ENCODE data around the gene FMO3. TPM values are rescaled to one million over a fixed set of nuclear protein-coding genes. Genes with fewer than 3 reads are reported as not detected.
A peak's percentile ranks its signal among the peaks of the same experiment; 100 is the strongest.

Gene FMO3
- total RNA-seq, 1 donor from 2014 or later, result 0.98 TPM

GRCh38 chr1:171140956-171141687 is 50.4 kb downstream of the FMO3 start:
- peaks cover 35% of the 10 kb centered on the region for H3K4me1 ChIP-seq

GRCh38 chr1:171141688-171142415 is 51.1 kb downstream of the FMO3 start:
- peak in 1 of 2 donors; percentile 93 for DNase-seq (ENCODE audit: extremely low spot score in 2 of 2)
- Histone ChIP-seq H3K27ac (peak overlapping the region; percentile 77), H3K4me1 (peaks cover 35% of the 10 kb centered on the region)

More at GRCh38 chr1:171140956-171141687, 50.4 kb downstream of the FMO3 start:
- H3K27ac ChIP-seq, result peak overlapping the region; percentile 77
- H3K36me3 ChIP-seq, result no peaks in the 10 kb centered on the region
- no peak overlapping the region for H3K4me3 ChIP-seq
- TF ChIP-seq POLR2A (IDR thresholded peaks at IDR 0.05) (no peak), POLR2AphosphoS5 (IDR thresholded peaks at IDR 0.05; ENCODE audit: insufficient read depth in 1 of 2, low read depth in 1 of 2) (peak in 1 of 2 donors; percentile 28)
- intact Hi-C loops (cut with DNase I), result no loop called here
- no peaks in the 10 kb centered on the region for H3K9me3 ChIP-seq
- H3K27me3 ChIP-seq, result no peaks in the 10 kb centered on the region
- DNase-seq (ENCODE audit: extremely low spot score in 2 of 2), result no peak

DNA sequence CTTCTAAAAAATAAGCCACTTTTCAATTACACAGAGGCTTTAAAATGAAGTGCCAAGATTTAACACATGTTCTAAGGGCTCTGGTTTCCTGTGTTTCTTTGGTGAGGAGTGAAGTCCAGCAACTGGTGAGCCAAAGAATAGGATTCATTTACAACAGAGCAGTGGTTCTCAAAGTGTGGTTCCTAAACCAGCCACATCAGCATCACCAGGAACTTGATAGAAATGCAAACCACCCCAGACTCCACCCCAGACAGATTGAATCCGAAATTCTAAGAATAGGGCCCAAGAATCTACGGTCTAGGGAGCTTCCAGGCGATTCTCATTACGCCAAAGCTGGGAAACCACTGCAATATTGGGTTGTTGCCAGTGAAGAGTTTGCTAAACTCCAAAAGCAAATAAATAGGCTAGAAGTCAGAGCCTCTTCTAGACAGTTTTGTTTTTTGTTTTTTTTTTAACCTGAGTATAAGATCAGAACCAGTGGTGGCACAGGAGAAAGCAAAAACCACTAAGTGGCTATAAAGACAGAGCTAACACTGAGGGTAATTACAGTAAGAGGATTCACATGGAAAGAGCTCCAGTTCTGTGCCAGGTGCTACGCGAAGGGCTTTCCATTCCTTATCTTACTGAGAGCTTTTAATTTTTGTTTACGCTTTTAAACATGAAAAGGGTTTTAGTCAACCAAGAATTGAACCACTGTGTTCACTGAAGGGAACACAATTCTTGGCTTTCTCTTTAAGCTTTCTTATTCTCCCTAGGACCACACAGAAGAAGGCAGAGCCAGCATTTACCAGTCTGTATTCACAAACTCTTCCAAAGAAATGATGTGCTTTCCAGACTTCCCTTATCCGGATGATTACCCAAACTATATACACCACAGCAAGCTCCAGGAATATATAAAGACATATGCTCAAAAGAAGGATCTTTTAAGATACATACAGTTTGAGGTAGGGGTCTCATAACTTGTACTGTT is 52.0 kb downstream of the FMO3 start:
- H3K4me3 ChIP-seq, result no peak overlapping the region
- peaks cover 35% of the 10 kb centered on the region for H3K4me1 ChIP-seq
- no peaks in the 10 kb centered on the region for H3K27me3 ChIP-seq
- no peak for TF ChIP-seq POLR2AphosphoS5 (IDR thresholded peaks at IDR 0.05; ENCODE audit: insufficient read depth in 1 of 2, low read depth in 1 of 2)
- peak in 1 of 3 experiments; percentile 22 for TF ChIP-seq CTCF (IDR thresholded peaks at IDR 0.05)
- H3K9me3 ChIP-seq, result no peaks in the 10 kb centered on the region
- peak overlapping the region; percentile 67 for H3K27ac ChIP-seq
- intact Hi-C loops (cut with DNase I), result no loop called here
- no peaks in the 10 kb centered on the region for H3K36me3 ChIP-seq
- no peak for DNase-seq (ENCODE audit: extremely low spot score in 2 of 2)

More at GRCh38 chr1:171141688-171142415, 51.1 kb downstream of the FMO3 start:
- no peak overlapping the region for H3K4me3 ChIP-seq
- TF ChIP-seq CTCF (IDR thresholded peaks at IDR 0.05), result no peak
- TF ChIP-seq POLR2A (IDR thresholded peaks at IDR 0.05), result no peak
- peak; percentile 32 to 87 for TF ChIP-seq POLR2AphosphoS5 (IDR thresholded peaks at IDR 0.05; ENCODE audit: insufficient read depth in 1 of 2, low read depth in 1 of 2)
- H3K9me3 ChIP-seq, result no peaks in the 10 kb centered on the region
- no peaks in the 10 kb centered on the region for H3K27me3 ChIP-seq
- H3K36me3 ChIP-seq, result no peaks in the 10 kb centered on the region
- intact Hi-C loops (cut with DNase I), result no loop called here

- H3K27ac ChIP-seq, result no peak overlapping the region
- DNase-seq (ENCODE audit: extremely low spot score in 2 of 2), result no peak
- H3K4me1 ChIP-seq, result no peaks in the 10 kb centered on the region
- no peak overlapping the region for H3K4me3 ChIP-seq
- TF ChIP-seq POLR2A (IDR thresholded peaks at IDR 0.05) (no peak), POLR2AphosphoS5 (IDR thresholded peaks at IDR 0.05; ENCODE audit: insufficient read depth in 1 of 2, low read depth in 1 of 2) (no peak), CTCF (IDR thresholded peaks at IDR 0.05) (no peak)
- intact Hi-C loops (cut with DNase I), result no loop called here
- H3K27me3 ChIP-seq, result no peaks in the 10 kb centered on the region
- H3K9me3 ChIP-seq, result no peaks in the 10 kb centered on the region
- no peaks in the 10 kb centered on the region for H3K36me3 ChIP-seq
Measured at GRCh38 chr1:171150156-171150555, 59.5 kb downstream of the FMO3 start.

- TF ChIP-seq CTCF (IDR thresholded peaks at IDR 0.05), result no peak
- no peak for TF ChIP-seq POLR2A (IDR thresholded peaks at IDR 0.05)
- no peak for TF ChIP-seq POLR2AphosphoS5 (IDR thresholded peaks at IDR 0.05; ENCODE audit: insufficient read depth in 1 of 2, low read depth in 1 of 2)
- Histone ChIP-seq H3K27ac (no peak overlapping the region), H3K36me3 (no peaks in the 10 kb centered on the region), H3K9me3 (no peaks in the 10 kb centered on the region), H3K4me1 (no peaks in the 10 kb centered on the region), H3K27me3 (no peaks in the 10 kb centered on the region), H3K4me3 (no peak overlapping the region)
- DNase-seq (ENCODE audit: extremely low spot score in 2 of 2), result no peak
- intact Hi-C loops (cut with DNase I), result no loop called here
Measured at GRCh38 chr1:171152549-171152948, 61.8 kb downstream of the FMO3 start.

Measured in vagina (tissue), 2 donors.